Measurements from ENCODE around the gene GRID1. TPM values are rescaled to one million over a fixed set of nuclear protein-coding genes. Genes with fewer than 3 reads are reported as not detected.

The GRID1 gene
- total RNA-seq, 4 donors from 2014 or later, result 1.4 to 4.9 (median 2.0) TPM

GRCh38 chr10:86329896-86330680 is 36.5 kb downstream of the GRID1 start:
- no peak for TF ChIP-seq POLR2A (IDR thresholded peaks at IDR 0.05)
- TF ChIP-seq CTCF (IDR thresholded peaks at IDR 0.05), result no peak
- no peak overlapping the region for H3K4me3 ChIP-seq (ENCODE audit: low read depth, poor library complexity, severe bottlenecking)
- DNase-seq (ENCODE audit: low spot score in 2 of 2), result no peak
- intact Hi-C loops (cut with DNase I; ENCODE audit: low total_unique reads), result no loop called here
- 81 to 90% methylated on average over 15 to 16 of the region's 16 CpGs for WGBS, 2 donors

DNA sequence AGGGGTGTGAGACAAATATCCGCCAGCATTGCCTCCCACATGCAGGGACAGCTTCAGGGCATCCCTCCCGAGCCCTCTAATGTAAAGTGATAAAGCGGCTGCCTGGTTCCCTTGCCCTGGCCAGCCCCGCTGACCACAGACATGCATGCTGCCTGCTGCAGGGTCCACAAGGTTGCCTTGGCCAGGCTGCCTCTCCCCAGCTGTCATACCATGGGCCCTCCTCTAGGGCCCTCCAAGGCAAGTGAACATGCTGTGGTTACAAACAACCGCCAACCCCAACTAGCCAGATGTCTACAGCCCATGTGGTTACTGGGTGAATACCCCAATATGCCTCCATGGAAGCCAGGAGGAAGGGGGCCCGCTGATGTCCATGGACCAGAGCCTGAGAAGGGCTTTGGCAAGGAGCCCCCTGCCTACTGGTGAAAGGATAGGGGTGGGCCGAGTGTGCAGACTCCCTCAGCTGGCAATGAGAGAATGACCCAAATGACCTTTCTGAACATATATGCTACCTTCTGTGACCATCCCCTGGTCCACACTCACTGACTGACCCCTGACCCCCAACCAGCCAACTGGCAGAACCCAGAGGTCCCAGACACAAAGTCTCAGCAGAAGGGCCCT is 37.4 kb downstream of the GRID1 start:
- TF ChIP-seq CTCF (IDR thresholded peaks at IDR 0.05), result no peak
- no peak for TF ChIP-seq POLR2A (IDR thresholded peaks at IDR 0.05)
- DNase-seq (ENCODE audit: low spot score in 2 of 2), result no peak
- H3K4me3 ChIP-seq (ENCODE audit: low read depth, poor library complexity, severe bottlenecking), result no peak overlapping the region
- 87 to 95% methylated on average over 7 of the region's 7 CpGs for WGBS, 2 donors
- intact Hi-C loops (cut with DNase I; ENCODE audit: low total_unique reads), result no loop called here

- no peak overlapping the region for H3K4me3 ChIP-seq (ENCODE audit: low read depth, poor library complexity, severe bottlenecking)
- no peak for DNase-seq (ENCODE audit: low spot score in 2 of 2)
- intact Hi-C loops (cut with DNase I; ENCODE audit: low total_unique reads), result no loop called here
- TF ChIP-seq CTCF (IDR thresholded peaks at IDR 0.05), result no peak
- no peak for TF ChIP-seq POLR2A (IDR thresholded peaks at IDR 0.05)
- 70 to 78% methylated on average over 7 of the region's 7 CpGs for WGBS, 2 donors
Measured at GRCh38 chr10:86327954-86328725, 38.5 kb downstream of the GRID1 start.

GRCh38 chr10:86325158-86325557 is 41.4 kb downstream of the GRID1 start:
- TF ChIP-seq POLR2A (IDR thresholded peaks at IDR 0.05) (no peak), CTCF (IDR thresholded peaks at IDR 0.05) (no peak)
- H3K4me3 ChIP-seq (ENCODE audit: low read depth, poor library complexity, severe bottlenecking), result no peak overlapping the region
- intact Hi-C loops (cut with DNase I; ENCODE audit: low total_unique reads), result no loop called here
- no peak for DNase-seq (ENCODE audit: low spot score in 2 of 2)
- 81 to 85% methylated on average over 5 of the region's 5 CpGs for WGBS, 2 donors

DNA sequence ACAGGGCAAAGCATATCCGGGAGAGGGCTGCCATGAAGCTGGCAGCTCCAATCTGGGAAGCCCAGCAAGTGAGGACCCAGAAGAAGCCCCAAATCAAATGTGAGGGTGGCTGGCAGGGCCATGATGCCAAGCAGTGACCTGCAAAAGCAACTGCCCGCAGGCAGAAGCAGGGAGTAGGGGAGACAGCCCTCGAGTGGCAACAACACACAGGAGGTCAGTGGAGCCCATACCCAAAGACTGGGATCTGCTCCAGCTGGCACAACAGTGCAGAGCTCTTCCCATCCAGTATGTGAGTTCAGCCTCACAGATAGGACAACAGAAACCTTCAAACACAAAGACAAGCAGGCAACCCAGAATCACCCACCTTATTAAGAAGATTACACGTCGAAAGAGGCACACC is 45.0 kb downstream of the GRID1 start:
- TF ChIP-seq POLR2A (IDR thresholded peaks at IDR 0.05) (no peak), CTCF (IDR thresholded peaks at IDR 0.05) (no peak)
- WGBS, 2 donors, result 80 to 84% methylated on average over 5 of the region's 5 CpGs
- intact Hi-C loops (cut with DNase I; ENCODE audit: low total_unique reads), result no loop called here
- no peak overlapping the region for H3K4me3 ChIP-seq (ENCODE audit: low read depth, poor library complexity, severe bottlenecking)
- peak in 1 of 2 donors; percentile 53 for DNase-seq (ENCODE audit: low spot score in 2 of 2)

Measured in lower leg skin (tissue), 4 donors.